HTR-8/SVneo (cell line): Measurements from ENCODE around the gene HYCC1.
"Not testable (repeated sequence)": the region's sequence is repeated elsewhere in the genome, so short reads cannot be mapped to it uniquely, and the experiment has no call there.

Experiments used
- DNase-seq: peaks from one replicate; pipeline ENCODE4 v3.0.0; 2011; ENCODE audit warnings: low spot score, mixed read lengths; ENCODE audit not compliant: insufficient read length
- FAIRE-seq: peaks from 2 replicates; lab custom pipeline; 2011; peaks lifted over from hg19 to GRCh38; lab: Jason Lieb, UNC

Gene HYCC1

DNA sequence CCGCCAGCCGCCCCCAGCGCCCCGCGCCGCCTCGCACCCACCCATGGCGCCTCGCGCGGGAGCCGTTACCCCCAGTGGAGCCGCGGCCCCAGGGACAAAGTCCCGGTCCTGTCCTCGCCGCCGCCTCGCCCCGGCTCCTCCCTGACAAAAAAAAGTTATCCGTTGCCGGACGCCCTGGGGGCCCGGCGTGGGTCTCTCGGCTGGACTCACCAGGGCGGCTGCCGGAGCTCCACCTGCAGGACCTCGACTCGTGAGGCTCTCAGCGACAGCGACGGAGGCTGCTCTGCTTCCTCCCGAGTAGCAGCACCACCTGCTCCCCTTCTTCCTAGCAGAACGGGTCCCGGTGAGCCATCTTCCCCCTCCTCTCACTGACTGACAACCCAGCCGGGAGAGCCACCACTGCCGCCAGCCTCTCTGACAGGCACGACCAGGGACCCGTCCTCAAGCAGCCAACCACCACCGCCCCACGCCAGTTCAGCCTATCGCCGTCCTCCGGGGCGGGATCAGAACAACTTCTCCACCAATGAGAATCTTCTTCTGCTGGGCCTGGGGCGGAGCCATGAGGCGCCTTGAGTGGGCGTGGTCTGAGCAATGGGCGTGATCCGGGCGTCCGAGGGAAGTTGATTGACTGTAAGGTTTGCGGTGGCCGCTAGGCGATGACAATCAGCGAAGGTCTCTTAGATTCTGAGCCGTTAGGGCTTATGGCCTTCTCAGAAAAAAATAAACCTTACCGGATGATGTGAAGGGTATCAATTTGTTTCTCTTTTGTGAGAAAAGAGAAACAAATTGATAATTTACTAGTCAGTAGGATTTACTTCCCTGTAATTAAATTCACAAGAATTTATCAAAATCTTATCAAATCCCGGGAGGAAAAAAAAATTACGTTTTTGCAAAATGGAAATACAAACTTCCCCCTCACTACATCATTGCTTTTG is at the start of gene HYCC1:
TSS of gene HYCC1 (minus strand) at position 416 of the 935 bp plus-strand sequence. CDS start 23,019 bp downstream, outside the sequence.
- FAIRE-seq (peak; percentile 95), DNase-seq (peak; percentile 96)

DNA sequence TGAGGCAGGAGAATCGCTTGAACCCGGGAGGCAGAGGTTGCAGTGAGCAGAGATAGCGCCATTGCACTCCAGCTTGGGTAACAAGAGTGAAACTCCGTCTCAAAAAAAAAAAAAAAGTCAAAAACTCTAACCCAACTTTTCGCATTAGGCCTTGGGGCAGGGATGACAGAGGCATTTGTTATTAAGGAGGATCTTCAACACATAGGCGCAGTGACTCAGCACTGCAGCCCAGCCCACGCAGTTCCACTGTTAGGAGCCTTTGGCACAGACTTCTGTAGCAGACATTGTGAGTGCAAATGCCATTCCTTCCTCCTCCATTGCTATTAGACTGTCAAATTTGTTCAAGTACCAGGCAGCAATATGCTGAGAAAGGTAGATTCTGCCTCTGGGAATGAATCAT is 48.5 kb upstream of the HYCC1 start:
- no peak for FAIRE-seq
- peak; percentile 17 for DNase-seq

DNA sequence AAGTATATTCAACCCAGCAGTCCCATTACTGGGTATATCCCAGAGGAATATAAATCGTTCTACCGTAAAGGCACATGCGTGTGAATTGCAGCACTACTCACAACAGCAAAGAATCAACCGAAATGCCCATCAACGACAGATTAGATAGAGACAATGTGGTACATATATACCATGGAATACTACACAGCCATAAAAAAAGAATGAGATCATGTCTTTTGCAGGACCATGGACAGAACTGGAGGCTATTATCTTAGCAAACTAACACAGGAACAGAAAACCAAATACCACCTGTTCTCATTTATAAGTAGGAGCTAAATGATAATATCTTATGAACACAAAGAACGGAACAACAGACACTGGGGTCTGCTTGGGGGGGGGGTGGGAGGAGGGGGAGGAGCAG is 47.4 kb upstream of the HYCC1 start:
- DNase-seq (no peak), FAIRE-seq (no peak)

DNA sequence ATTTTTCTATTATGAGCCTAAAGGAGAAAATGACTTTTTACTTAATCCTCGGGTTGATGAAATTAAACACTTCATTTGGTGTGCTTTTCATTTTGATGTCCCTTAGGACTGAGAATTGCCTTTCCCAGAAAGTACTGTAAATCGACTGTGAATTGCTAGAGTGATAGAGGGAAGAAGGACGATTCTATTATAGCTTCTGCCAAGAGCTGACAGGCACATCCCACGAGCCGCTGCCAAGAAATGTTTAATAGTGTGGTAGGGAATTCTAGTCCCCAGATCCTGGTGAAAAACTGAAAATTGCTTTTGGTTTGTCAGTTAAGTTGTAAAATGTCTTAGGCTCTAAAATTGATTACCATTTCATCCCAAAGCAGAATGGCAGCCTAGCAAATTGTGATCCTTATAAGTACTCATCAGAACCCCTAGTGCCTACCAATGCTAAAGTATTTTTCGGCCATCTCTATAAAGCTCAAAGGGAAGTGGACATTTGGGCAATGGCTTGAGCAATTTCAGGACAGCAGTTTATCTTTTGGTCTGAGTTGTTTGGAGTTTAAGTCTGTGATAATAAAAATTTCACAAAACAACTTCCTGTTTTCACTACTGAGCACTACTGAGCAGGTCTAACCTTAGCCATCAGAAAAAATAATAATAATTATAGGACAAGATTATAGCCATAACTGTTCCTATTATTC is 44.6 kb upstream of the HYCC1 start:
- DNase-seq (no peak), FAIRE-seq (no peak)

DNA sequence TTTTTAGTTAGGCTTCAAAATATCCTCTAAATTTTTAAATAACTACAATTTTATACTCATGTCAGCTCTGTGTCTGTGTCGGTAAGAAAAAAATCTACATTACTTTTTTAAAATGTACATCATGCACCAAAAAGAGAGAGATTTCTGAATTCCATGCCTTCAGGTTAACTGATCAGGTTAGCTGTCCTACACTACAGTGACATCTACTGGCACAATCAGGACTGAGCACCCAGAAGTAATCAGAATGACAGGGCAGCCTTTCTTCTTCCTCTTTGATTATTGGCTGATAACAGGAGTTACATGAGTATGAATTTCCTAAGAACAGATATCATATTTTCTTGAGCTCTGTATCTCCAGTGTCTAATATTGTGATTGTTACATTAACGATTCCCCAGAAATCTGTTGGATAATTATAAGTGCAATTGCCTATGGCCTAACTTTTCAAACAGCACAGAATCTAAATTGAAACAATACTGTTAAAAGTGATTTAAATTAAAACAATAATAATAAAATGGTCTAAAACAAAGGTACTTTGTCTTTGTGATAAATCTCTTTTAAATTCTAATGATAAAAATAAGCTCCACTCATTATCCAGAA is 41.8 kb upstream of the HYCC1 start:
- peak; percentile 48 for DNase-seq
- peak; percentile 23 for FAIRE-seq

DNA sequence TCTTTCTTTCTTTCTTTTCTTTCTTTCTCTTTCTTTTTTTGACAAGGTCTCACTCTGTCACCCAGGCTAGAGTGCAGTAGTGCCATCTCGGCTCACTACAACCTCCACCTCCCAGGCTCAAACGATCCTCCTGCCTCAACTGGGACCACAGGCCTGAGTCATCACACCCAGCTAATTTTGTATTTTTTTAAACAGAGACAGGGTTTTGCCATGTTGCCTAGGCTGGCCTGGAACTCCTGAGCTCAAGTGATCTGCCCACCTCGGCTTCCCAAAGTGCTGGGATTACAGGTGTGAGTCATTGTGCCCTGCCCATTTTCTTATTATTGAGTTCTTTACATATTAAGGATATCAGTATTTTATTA is 37.2 kb upstream of the HYCC1 start:
- DNase-seq, FAIRE-seq: not testable (repeated sequence)

DNA sequence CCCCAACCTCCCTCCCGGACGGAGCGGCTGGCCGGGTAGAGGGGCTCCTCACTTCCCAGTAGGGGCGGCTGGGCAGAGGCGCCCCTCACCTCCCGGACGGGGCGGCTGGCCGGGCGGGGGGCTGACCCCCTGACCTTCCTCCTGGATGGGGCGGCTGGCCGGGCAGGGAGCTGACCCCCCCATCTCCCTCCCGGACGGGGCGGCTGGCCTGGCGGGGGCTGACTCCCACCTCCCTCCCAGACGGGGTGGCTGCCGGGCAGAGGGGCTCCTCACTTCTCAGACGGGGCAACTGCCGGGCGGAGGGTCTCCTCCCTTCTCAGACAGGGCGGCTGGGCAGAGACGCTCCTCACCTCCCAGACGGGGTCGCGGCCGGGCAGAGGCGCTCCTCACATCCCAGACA is 32.4 kb upstream of the HYCC1 start:
- DNase-seq, FAIRE-seq: not testable (repeated sequence)

DNA sequence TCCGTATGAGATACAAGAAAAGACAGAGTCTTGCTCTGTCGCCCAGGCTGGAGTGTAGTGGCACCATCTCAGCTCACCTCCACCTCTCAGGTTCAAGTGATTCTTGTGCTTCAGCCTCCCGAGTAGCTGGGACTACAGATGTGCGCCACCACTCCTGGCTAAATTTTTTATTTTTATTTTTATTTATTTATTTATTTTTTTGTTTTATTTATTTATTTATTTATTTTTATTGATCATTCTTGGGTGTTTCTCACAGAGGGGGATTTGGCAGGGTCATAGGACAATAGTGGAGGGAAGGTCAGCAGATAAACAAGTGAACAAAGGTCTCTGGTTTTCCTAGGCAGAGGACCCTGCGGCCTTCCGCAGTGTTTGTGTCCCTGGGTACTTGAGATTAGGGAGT is 31.2 kb upstream of the HYCC1 start:
- DNase-seq, FAIRE-seq: not testable (repeated sequence)

DNA sequence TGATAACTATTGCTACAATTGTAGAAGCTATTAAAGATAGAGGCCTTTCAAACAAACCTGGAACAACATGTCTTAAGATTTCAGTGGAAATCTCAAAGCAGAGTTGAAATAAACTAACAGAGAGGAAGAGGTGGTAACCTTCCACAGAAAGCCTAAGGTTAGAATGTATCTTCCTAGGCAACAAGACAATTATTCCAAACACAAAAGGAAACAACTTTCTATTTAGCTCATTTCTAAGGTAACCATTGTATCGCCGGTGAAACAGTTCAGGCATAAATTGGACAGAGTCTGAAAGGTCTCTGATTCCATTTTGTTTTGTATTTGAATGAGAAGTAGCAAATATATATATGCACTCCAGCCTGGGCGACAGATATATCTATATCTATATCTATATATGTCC is 30.7 kb upstream of the HYCC1 start:
- no peak for FAIRE-seq
- no peak for DNase-seq

DNA sequence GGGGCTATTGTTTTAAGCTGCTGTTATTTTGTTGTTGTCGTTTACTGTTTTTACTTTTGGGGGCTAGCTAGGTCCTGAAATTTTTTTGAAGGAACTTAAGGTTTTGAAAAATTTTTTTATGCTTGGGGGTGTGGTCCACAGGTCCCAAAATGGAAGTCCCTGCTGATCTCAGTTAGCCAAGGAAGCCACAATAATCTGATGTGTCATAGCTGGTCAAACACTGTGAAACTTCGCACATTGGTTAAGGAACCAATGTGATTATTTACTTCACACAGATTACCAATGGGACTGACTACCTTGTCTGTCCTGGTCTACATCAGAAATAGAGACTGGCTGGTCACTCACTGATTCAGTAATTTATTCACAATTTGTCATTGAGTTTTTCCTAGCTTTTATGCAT is 29.5 kb upstream of the HYCC1 start:
- FAIRE-seq (no peak), DNase-seq (no peak)

DNA sequence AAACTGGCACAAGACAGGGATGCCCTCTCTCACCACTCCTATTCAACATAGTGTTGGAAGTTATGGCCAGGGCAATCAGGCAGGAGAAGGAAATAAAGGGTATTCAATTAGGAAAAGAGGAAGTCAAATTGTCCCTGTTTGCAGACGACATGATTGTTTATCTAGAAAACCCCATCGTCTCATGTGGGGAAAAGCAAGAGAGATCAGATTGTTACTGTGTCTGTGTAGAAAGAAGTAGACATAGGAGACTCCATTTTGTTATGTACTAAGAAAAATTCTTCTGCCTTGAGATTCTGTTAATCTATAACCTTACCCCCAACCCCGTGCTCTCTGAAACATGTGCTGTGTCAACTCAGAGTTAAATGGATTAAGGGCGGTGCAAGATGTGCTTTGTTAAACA is 25.7 kb upstream of the HYCC1 start:
- FAIRE-seq, DNase-seq: not testable (repeated sequence)

DNA sequence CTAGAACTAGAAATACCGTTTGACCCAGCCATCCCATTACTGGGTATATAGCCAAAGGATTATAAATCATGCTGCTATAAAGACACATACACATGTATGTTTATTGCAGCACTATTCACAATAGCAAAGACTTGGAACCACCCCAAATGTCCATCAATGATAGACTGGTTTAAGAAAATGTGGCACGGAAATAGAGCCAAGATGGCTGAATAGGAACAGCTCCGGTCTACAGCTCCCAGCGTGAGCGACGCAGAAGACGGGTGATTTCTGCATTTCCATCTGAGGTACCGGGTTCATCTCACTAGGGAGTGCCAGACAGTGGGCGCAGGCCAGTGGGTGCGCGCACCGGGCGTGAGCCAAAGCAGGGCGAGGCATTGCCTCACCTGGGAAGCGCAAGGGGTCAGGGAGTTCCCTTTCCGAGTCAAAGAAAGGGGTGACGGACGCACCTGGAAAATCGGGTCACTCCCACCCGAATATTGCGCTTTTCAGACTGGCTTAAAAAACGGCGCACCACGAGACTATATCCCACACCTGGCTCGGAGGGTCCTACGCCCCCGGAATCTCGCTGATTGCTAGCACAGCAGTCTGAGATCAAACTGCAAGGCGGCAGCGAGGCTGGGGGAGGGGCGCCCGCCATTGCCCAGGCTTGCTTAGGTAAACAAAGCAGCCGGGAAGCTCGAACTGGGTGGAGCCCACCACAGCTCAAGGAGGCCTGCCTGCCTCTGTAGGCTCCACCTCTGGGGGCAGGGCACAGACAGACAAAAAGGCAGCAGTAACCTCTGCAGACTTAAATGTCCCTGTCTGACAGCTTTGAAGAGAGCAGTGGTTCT is 21.8 kb upstream of the HYCC1 start:
- FAIRE-seq, DNase-seq: not testable (repeated sequence)

DNA sequence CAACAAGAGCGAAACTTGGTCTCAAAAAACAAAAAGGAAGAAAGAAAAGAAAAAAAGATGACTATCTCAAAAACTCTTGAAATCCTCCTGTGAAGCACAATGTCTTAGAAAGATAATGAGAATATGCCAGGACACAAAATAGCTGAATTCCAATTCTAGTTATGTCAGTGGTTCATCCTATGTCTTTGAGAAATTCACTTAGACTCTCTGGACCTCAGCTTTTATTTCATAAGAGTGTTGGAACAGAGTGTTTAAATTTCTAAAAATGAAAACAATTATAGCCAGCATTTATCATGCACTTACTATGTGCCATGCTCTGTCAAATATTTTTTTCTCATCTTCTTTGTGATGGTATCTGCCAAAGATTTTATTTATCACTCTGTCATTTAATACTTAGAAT is 13.3 kb upstream of the HYCC1 start:
- DNase-seq (no peak), FAIRE-seq (no peak)

DNA sequence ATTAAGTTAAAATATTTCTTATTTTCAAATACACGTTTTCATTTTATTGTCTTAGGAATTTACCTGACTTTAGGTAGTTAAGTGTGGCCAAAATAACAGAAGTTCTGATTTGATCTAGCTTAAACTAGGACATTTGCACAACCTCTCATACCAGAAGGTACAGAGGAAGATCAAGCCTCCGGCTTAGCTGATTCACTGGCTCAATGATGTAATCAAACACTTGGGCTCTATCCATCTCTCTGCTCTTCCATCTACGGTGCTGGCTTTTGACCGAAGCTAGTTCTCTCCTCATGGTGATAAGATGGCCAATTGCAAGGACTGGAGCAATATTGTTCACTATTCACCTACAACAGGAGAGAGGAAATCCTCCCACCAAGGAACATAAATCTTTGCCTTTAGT is 12.2 kb upstream of the HYCC1 start:
- DNase-seq = no peak
- no peak for FAIRE-seq

DNA sequence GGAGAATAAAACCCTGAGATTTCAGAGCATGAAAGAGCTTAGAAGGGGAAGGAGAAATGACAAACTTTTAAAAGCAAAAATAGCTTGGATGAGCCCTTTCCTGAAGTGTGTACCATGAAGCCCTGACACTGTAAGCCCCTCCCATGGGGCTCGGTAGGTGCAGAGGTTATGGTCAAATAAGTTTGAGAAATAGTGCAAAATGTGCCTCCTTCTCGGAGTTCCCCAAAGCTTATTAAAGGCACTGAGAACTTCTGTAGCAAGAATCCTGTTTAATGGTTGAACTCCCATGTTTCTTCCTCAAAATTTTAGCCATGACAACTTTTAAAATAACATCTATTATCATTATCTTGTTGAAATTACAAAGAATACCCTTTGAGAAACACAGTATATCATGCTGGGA is 10.5 kb upstream of the HYCC1 start:
- no peak for FAIRE-seq
- no peak for DNase-seq

DNA sequence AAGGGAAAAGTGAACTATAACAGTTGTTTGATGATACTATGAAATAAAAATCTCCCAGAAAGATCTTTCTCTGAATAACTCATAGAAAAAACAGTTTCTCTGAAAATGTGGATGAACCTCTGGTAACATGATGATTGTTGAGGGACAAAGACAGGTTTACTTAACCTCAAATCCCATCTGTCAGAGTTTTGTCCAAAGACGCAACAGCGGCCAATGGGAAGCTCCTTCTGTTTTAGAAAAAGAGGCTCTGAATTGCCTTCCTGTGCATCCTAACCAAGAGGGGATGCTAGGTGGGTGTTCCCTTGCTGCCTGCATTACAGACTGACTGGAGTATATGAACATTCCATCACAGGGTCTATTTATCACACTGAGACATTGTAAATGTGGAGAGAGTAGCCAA is 8.9 kb upstream of the HYCC1 start:
- FAIRE-seq (no peak), DNase-seq (no peak)

DNA sequence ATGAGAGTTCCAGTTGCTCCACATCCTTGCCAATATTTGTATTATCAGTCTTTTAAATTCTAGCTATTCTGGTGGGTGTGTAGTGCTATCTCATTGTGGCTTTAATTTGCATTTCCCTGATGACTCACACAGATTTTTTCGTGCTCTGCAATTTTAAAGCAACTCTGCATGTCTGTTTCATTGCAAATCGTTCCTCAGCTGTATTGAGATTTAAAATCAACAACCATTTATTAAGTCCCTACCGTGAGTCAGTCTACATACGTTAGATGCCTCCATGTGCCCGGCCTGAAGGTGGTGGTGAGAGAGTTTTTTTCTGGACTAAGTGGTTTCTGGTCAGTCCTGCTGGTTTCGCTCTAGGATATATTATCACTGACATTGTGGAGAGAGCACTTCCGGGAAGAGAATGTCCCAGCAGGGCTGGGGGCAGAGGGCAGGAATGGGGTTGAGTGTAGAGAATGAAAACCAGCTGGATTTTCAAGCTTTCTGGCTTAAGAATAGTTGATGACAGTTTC is 8.4 kb upstream of the HYCC1 start:
- no peak for DNase-seq
- no peak for FAIRE-seq

DNA sequence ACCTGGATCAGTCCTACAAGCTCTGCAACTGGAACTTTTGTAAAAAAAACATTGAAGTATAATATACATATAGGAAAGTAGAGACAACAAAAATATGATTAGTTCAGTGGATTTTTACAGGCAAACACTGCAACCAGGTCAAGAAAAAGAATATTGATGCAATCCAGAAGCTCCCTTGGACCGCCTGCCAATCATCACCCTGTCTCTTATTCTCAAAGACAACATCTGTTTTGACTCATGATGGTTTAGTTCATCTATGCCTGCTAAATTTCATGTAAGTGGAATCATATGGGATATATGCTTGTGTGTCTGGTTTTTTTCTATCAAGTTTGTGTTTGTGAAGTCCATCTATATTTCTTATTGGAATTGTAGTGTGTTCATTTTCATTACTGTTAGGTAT is 7.7 kb upstream of the HYCC1 start:
- FAIRE-seq = no peak
- no peak for DNase-seq

DNA sequence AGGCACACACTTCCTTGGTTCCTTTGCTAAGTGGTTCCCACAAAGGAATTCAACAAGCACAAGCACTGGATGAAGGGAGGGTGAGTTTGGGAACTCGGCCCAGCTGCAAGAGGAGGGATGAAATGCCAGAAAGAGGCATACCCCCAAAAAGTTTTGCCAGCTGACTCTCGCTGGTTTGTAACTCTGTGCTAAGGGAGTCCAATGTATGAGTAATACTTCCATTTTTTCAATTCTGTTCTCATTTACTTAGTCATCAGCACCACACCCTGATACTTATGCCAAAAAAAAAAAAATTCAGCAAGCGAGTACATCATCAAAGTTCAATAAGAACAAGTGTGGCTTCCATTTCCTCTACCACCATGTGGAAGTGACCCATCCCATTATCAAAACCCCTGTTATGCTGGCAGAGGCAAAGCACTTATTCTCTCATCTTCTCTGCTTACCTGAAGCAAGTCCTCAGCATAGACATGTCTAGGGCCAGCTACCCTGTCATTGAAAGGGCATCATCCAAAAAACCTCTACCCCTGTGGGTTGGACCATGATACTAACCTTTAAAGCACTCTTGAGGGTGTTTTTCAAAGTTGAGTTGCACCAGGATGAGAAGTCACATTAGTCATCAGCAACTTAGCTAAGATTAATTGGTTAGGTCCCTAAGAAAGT is 6.9 kb upstream of the HYCC1 start:
- no peak for FAIRE-seq

More for the DNA sequence above, 6.9 kb upstream of the HYCC1 start:
- peak; percentile 17 for DNase-seq
